T1000 (cell line): ENCODE data around the gene SOAT1.

Source experiments
- DNase-seq: peaks from one replicate; lab custom pipeline; 2025; ENCODE audit warnings: mixed read lengths; lab: John Stamatoyannopoulos, UW

SOAT1 gene

DNA sequence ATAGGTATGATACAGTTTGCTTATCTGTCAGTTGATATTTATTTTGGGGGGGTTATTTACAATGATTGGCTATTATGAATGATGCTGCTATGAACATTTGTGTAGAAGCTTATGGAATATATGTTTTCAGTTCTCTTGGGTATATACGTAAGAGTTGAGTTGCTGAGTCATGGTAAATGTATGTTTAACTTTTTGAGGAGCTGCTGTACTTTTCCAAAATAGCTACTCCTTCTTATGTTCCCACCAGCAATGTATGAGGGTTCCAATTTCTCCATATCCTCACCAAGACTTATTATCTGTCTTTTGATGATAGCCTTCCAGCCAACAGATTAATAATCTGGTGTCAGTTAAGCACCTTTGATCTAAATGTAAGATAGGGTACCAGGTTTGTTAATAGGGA lies 11.9 kb downstream of the SOAT1 start:
- no peak for DNase-seq

DNA sequence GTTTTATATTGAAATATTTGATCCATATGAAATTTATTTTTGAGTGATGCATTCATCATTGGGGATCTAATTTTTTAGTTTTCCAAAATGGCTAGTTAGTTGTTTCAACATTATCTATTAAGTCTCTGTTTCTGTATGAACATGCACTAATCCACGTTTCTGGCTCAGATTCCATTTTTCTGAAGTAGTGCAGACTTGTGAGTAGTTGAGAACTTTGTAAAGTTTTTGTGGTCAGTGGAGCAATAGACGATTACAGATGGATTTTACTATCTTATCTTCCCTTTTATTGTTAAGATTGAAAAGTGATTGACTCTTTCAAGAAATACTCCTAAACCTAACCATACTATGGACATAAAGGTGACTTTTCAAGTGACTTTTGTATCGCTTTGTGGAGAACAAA lies 16.7 kb downstream of the SOAT1 start:
- DNase-seq = no peak

DNA sequence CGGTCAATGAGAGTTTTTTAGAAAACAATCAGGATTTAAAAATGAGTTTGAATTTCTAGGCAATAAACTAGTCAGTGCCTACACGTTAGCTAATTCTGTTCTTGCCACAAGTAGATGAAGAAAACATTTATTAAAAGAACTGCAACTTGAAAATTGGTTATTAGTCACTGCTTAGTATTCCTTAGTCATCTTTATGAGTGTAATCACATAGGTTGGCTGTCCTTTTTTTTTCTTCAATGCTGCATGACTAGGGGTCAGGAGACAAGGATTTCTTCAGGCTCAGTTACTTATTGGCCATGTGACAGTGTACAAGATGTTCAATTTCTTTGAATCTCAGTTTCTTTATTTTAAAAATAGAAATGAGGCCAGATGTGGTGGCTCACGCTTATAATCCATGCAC lies 17.1 kb downstream of the SOAT1 start:
- no peak for DNase-seq

DNA sequence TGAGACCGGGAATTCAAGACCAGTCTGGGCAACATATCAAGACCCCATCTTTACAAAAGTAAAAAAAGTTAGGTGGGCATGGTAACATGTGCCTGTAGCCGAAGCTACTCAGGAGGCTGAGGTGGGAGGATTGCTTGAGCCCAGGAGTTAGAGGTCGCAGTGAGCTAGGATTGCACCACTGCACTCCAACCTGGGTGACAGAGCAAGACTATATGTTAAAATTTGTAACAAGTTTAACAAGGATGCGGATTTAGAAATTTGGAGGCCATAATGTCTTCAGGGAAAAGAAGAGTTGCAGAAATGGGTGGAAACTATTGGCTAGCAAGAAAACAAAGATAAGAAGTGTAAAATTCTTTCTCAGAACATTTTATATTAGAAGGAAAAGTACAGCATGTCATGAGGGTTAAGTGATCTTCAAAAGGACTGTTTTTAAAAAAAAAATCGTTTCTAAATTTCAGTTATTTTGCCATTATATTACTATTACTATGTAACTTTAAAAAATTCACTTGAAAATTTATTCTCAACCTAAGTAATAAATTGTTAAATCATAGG lies 17.6 kb downstream of the SOAT1 start:
- DNase-seq = no peak

DNA sequence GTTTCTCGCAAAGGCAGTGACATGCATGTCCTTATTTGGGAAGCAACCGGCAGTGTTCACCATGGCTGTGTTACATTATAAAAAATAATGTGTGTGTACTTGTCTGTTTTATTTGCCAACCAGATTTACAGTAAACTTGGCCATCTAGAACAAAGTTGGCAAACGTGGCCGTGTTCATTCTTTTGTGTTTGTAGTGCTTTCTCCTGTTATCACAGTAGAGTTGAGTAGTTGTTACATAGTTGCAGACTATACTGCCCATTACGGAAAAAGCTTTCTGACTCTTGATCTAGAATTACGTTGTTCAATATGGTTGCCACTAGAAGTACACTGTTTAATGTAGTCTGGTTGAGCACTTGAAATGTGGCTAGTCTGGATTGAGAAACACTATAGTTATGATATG lies 19.4 kb downstream of the SOAT1 start:
- DNase-seq = no peak

DNA sequence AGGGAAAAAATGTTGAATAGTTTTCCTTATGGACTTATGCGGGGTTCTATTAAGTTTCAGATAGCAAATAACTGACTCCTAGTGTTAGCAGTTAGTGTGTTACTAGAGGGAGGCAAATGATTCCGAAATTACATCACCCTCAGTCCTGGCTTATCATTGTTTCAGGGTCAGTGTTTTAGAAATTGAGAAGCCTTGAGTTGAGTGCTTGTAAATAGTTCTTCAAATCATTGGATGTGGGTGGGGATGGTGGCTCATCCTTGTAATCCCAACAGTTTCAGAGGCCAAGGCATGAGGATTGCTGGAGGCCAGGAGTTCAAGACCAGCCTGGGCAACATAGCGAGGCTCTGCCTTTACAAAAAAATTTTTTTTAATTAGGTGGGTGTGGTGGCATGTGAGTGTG lies 21.3 kb downstream of the SOAT1 start:
- no peak for DNase-seq

DNA sequence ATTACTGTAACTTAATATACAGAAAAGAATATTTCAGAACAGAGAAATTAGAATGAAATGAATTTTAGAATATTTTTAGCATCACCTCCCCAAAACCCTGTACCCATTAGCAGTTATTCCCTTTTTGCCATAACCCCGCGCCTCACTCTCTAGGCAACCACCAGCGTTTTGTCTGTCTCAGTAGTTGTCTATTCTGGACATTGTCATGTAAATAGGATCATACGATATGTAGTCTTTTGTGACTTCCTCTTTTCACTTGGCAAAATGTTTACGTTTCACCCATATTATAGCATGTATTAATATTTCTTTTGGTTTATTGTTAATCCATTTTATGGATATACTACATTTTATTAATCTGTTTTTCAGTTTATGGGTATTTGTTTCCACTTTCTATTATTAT lies 24.9 kb downstream of the SOAT1 start:
- DNase-seq = no peak

DNA sequence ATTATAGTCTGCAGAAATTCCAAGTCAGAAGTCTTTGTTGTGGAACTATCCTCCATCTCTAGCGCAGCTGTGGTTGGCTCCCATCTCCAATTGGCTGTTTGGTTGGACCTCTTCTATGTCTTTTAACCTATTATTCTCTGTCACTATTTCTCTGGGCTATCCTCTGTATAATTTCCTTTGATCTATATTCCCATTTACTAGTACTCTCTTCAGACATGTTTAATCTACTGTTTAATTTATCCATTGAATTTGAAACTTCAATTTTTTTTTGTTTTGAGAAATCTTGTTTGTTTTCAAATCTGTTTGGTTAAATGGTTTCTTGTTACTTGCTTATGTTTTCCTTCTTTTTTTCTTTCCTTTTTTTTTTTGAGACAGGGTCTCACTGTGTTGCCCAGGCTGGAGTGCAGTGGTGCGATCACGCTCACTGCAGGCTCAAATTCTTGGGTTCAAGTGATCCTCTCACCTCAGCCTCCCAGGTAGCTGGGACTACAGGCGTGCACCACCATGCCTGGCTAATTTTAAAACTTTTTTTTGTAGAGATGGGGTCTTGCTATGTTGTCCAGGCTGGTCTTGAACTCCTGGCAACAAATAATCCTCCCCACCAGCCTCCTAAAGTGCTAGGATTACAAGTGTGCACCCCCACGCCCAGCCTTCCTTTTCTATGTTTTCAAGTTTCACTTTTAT lies 28.1 kb downstream of the SOAT1 start:
- no peak for DNase-seq

DNA sequence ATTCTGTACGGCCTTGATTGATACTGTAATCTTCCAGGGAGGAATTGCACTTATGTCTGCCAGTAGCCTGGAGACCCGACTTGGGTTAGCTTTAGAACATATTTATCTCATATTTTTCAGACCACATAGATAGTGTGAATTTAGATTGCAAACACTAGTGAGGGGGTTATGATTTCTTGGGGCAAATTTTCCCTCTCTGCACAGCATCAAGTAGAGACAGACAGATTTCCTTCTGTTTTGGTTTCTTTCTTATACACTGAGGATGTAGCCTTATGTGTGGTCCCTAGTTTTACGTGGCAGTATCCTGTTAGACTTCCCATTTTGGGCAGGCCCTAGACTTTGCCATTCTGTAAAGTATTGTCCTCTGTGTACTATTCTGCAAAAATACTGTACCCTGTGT lies 29.0 kb downstream of the SOAT1 start:
- DNase-seq = no peak

DNA sequence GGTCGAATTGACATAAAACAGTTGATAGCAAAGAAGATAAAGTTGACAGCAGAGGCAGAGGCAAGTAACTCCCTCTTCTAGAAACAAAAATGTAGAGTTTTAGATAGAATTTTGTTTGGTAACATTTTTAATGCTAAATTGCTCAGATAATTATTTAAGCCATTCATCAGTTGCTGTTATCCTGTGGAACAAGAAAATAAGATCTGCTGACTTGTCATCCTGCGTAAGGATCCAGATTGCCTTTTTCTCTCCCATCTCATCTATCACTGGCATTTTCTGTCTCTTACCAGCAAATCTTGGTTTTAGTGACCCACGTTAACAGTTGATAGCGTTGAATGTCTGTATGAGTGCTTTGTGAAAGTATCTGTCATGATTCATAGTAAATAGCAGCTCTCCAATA lies 29.8 kb downstream of the SOAT1 start:
- DNase-seq = no peak

DNA sequence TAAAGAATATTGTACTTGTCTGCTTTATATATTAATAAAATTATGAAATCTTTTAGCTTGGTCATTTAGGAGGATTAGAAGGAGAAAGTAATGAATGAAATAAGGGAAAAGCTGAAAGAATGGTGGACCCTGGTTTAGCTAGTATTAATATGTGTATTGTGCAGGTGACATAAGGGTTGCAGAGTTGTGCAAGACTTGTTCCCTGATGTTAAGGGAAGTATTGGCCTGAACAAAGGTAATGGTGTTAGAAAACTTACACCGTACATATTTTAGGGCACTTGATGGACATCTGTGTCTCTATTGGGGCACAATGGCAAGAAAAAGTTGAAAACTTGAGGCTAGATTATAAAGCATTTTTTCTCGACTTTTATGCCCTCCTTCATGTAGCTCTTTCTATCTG lies 32.2 kb downstream of the SOAT1 start:
- no peak for DNase-seq

DNA sequence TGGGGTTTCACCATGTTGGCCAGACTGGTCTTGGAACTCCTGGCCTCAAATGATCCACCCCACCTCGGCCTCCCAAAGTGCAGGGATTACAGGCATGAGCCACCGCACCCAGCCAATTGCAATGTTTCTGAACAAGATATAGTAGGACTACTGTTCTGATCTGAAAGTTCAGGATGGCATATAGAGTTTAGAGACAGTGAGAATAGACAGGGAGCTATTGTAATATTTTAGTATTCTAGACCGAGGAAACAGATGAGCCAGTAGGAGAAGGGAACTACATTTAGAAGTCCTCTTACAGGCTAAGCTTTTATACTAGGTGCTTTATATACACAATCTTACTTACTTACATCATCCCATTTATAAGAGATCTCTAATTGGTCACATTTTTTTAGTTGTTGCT lies 33.1 kb downstream of the SOAT1 start:
- no peak for DNase-seq

DNA sequence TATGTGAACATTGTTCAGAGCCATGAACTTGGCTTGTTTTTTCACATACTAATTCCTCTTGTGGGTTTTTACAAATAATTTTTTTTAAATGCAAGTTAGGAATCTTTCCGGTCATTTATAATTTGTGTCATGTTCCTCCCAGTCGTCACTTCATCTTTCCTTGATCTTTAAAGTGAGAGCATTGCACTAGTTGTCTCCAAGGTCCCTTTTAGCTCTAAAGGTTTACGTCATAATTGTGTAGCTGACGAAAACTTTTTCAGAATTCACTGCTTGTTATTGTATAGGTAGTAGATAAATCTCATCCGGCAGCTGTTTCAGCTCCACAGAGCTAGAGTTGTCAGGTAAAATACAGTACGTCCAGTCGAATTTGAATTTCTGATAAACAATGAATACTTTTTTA lies 33.6 kb downstream of the SOAT1 start:
- no peak for DNase-seq

DNA sequence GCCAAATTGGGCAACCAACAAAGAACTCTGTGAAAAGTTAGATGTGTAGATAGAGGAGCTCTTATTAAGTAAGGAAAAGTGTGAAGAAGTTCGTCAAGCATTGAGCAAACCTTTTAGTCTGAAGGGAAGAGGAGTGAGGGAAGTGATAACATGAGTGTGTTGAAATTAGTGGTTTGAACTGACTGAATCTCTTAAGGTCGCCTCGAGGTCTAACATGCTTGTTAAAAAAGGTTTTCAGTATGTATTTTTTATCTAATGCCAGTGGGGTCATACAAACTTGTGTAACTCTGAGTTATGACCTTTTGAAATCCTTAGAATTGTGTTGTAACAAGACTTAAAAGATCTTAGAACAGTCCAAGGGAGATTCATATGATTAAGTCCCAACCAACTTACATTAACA lies 34.1 kb downstream of the SOAT1 start:
- DNase-seq = no peak

DNA sequence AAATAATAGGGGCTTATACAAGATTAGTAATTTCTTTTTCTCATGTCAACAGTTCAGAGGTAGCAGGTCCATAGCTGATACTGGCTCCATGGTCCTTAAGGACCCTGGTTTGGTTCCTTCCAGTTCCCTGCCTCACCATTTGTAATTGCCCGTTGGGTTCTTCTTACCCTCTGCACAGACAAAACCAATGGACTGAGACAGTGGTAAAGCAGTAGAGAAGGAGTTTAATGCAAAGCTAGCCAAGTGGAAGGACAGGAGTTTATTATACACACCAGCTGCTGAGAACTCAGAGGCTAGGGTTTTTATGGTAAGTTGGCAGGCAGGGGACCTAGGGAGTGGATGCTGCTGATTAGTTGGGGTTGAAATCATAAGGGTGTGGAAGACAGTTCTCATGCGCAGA lies 36.3 kb downstream of the SOAT1 start:
- no peak for DNase-seq

DNA sequence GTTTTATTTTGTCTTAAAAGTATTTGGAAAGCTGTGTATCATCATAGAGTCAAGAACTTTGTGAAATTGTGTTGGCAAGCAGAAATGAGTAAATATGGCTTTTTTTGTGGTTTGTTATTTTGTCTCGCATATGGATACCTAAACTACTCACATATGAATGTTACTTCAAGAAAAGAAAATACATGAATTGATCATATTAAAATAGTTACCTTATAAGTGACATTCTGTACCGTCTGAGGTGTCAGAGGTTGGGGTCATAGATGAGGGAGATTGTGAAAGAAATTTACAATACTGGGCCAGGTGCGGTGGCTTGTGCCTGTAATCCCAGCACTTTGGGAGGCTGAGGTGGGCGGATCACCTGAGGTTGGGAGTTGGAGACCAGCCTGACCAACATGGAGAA lies 40.8 kb downstream of the SOAT1 start:
- no peak for DNase-seq

DNA sequence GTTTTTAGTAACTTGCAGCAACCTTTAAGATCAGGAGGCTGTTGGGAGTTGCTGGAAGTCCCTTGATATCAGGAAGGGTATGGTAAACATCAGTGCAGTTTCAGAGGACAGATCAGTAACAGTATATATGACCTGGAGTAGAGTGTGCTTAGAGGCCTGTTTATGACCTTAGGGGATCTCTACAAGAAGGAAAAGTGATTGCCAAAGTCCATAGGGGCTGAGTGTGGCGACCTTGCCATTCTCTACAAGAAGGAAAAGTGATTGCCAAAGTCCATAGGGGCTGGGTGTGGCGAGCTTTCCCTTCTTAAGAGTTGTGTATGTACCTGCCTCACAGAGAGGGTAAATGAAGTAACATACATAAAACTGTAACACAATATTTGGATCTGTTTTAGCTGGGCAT lies 43.7 kb downstream of the SOAT1 start:
- no peak for DNase-seq

DNA sequence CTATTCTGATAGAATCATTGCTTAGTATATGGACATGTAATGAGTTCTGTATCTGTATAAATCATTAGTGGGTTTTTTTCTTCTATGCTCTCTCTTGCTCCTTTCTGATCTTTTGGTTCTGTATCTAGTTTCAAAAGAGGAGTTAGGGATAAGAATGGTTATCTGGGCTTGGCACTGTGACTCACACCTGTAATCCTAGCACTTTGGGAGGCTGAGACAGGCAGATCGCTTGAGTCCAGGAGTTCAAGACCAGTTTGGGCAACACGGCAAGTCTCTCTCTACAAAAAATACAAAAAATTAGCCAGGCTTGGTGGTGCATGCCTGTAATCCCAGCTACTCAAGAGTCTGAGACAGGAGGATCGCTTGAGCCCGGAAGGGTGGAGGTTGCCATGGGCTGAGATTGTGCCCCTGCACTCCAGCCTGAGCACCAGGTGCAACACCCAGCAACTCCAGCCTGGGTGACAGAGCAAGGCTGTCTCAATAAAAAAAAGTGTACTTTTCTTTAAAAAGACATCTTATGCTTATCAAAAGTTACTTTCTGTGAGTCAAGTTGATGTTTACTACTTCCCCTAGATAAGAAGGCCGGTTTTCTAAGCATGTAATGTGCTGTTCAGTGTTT lies 44.5 kb downstream of the SOAT1 start:
- DNase-seq = no peak

DNA sequence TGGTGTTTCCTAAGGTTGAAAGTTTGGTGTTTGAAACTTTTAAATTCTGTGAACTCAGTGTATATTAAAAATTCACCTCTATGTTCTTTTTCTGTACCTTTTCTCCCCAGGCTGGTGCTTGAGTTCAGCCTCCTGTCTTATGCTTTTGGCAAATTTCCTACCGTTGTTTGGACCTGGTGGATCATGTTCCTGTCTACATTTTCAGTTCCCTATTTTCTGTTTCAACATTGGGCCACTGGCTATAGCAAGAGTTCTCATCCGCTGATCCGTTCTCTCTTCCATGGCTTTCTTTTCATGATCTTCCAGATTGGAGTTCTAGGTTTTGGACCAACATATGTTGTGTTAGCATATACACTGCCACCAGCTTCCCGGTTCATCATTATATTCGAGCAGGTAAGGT lies 47.3 kb downstream of the SOAT1 start:
- DNase-seq = no peak

DNA sequence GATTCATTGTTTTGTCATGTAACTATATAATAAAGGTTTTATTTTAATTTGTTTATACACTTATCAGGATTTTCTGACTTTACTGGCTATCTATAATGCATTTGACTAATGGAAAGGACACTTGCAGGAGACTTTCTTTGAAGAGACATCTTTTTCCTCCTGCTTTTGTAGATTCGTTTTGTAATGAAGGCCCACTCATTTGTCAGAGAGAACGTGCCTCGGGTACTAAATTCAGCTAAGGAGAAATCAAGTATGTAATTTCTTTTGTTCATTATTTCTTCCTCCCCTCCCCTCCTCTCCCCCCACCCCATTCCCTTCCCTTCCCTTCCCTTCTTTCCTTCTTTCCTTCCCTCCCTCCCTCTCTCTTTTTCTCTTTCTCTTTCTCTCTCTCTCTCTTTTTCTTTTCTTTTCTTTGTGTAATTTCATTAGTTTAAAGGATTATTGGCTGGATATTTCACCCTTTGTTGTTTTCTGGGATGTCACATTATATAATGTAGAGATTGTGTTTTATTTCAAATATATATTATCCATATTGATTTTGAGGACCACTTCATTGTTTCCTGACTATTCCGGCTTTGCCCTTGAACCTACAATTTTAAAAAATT lies 48.4 kb downstream of the SOAT1 start:
- no peak for DNase-seq

DNA sequence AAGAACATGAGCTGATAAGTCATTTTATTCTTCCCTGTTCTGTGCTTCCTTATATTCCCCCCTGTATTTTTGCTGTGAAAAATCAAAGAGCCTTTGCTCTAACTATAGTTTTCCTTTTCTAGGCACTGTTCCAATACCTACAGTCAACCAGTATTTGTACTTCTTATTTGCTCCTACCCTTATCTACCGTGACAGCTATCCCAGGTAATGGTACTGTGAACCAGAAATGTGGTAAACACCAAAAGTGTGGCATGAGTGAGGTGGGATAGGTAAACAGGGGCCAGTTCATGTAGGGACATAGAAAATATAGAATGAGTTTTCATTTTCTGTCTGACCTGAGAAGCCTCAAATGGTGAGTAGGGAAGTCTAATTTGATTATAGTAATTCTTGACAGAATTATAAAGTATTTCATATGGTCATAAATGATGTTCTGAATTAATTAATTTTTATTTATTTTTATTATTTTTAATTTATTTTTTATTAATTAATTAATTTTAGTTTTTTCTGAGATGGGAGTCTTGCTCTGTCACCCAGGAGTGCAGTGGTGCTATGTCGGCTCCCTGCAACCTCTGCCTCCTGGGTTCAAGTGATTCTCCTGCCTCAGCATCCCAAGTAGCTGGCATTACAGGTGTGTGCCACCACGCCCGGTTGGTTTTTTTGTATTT lies 49.3 kb downstream of the SOAT1 start:
- no peak for DNase-seq

DNA sequence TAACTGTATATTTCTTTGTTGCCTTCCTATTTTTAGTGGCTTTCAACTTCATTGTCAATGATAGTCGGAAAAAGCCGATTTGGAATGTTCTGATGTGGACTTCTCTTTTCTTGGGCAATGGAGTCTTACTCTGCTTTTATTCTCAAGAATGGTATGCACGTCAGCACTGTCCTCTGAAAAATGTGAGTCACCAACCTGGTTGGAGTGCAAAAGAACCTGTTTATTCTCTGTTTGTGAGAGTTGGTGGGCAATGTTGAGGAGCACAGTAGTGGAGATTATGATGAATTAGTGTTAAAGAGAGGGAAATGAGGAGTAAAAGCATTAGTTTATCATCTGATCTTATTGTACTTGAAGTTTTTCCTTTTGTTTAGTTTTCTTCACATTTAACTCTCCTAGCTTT lies 57.7 kb downstream of the SOAT1 start:
- DNase-seq = no peak

DNA sequence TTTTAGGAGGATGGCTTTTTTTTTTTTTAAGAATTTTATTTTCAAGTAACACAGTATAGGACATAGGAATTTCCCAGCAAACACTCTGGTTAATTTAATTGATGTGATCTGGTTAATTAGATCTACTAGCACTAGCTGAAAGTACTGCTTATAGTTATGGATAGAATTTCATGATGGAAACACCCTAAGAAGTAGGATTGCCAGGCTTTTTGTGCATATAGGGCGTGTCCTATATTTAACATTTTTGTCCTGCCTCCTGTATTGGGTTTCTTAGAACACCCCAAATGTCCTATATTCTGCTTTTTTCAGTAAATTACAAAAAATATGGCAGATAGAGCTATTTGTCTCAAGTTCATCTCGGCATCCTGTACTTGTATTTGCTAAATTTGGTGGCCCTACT lies 58.6 kb downstream of the SOAT1 start:
- no peak for DNase-seq
